Fibroblast of villous mesenchyme (primary cell): Measurements from ENCODE around the gene FBXO8. TPM values are rescaled to one million over a fixed set of nuclear protein-coding genes. Genes with fewer than 3 reads are reported as not detected.

Experiments used
- DNase-seq: peaks from one replicate; pipeline ENCODE4 v3.0.0-alpha.2; 2010; ENCODE audit warnings: low read depth
- H3K4me3 ChIP-seq: 2 replicates; pipeline ENCODE4 v1.5.1; 2011; ENCODE audit warnings: low read depth, mild to moderate bottlenecking, low read length
- total RNA-seq: library from RNA; depleted of rRNA; stranded (reverse); fragments of >200 nt; gene quantifications from 2 replicates; pipeline ENCODE4 v1.2.3, GENCODE V29; 2012
- TF ChIP-seq, protein P1 (sequence below): IDR thresholded peaks from 2 replicates; pipeline ENCODE4 v1.5.1; 2012; ENCODE audit warnings: low read depth, mild to moderate bottlenecking, low read length; ENCODE audit not compliant: insufficient read depth

The FBXO8 gene
- total RNA-seq, 1 donor = 32.8 TPM

DNA sequence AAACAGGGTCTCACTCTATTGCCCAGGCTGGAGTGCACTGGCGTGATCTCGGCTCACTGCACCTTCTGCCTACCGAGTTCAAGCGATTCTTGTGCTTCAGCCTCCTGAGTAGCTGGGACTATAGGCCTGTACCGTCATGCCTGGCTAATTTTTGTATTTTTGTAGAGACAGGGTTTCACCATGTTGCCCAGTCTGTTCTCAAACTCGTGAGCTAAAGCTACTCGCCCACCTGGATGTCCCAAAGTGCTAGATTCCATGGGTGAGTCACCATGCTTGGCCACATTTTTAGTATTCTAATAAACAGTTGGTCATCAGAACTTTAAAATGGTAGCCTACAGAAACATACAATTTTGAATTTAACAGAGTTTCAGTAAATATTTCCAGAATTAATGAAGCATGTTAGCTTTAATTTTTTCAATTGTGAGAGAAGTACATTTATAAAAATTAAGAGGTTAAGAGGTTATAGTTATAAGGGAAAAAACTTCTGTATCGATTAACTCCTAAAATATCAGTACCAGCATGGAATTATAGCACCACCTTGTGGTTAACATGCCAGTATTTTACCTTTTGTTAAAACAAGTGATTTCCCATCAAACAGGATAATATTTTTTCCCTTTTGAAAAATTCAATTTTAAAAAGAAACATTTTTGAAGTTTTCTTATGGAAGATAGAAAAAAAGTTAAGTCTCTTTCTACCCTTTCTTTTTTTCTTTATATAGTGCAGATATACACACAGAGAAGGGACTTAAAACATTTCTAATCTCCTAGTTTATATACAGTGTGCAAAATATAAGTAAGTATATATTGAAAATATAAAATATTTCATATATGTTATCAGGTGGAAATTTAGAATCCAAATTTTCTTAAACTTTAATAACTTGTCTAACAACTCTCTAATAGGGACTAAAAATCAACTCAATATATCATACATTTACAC lies 35.6 kb upstream of the FBXO8 start:
- TF ChIP-seq, protein P1, sequence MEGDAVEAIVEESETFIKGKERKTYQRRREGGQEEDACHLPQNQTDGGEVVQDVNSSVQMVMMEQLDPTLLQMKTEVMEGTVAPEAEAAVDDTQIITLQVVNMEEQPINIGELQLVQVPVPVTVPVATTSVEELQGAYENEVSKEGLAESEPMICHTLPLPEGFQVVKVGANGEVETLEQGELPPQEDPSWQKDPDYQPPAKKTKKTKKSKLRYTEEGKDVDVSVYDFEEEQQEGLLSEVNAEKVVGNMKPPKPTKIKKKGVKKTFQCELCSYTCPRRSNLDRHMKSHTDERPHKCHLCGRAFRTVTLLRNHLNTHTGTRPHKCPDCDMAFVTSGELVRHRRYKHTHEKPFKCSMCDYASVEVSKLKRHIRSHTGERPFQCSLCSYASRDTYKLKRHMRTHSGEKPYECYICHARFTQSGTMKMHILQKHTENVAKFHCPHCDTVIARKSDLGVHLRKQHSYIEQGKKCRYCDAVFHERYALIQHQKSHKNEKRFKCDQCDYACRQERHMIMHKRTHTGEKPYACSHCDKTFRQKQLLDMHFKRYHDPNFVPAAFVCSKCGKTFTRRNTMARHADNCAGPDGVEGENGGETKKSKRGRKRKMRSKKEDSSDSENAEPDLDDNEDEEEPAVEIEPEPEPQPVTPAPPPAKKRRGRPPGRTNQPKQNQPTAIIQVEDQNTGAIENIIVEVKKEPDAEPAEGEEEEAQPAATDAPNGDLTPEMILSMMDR = peak; percentile 71
- peak; percentile 55 for DNase-seq
- H3K4me3 ChIP-seq = no peak overlapping the region

DNA sequence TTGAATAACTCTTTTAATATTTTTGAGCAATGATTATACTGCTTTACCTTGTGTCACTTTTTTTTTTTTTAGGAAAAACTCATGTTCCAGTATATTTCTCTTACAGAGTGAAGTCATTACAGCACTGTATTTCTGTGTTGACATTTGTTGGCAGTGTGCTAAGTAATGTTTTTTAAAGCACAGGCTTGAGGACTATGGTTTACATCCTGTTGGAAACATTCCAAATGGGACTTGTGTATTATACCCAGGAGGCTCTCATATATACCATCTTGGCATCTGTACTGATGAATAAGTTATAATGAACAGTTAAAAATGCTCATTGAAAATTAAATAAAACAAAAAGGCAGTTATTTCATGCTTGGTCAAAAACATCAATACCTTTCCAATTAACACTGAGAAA lies 34.1 kb upstream of the FBXO8 start:
- no peak for DNase-seq
- no peak overlapping the region for H3K4me3 ChIP-seq
- TF ChIP-seq, protein P1 = no peak

DNA sequence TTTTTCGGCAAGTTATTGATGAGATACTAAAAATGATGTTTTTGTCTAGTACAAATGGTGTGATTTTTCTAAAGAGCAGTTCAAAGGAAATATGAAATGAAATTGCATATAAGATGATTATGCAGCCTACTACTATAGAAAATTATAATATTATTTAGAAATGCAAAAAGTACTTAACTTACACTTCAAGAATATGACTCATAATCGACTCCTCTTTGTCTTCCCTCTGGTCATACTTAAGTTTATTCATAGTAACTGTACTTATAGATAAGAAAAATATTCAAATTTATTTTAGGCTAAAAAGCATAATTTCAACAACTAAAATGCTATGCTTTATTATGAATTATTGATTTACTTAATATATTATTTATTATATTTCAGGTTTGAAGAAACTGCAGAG lies 33.5 kb upstream of the FBXO8 start:
- H3K4me3 ChIP-seq = no peak overlapping the region
- DNase-seq = no peak
- TF ChIP-seq, protein P1 = no peak

DNA sequence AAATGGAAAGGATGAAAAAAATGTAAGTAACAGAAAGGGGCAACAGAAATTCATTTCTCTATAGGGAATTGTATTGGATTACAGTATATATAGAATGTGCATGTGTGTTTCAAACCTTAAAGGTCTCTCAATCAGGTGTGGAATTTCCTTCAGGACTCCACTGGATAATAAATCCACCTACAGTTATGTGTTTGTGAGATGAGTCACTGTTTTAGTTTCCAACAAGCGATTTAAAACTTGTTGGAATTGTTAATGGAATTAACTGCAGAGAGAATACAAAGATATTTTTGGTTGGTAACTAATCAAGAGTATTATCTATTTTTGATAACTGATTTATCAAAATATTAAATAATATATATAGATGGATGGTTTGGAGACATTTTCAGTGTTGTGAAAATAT lies 33.1 kb upstream of the FBXO8 start:
- DNase-seq = no peak
- TF ChIP-seq, protein P1 = no peak
- H3K4me3 ChIP-seq = no peak overlapping the region

DNA sequence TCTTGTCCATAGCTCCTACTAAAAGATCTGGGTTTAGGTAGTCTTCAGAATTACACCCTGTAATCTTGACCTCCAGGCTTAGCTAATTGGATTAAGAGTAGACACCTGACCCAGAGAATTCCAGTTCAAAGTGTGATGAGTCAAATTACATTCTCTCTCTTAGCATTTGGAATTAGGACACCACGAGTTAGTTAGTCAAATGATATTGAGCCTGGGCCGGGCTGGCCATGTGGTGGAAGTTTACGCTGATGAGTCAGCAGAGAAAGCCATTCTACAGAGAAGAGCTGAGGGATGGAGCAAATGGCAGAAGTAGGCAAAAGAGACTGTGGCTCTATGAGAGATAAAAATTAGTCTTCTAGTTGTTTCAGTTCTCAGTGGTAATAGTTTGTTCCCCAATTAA lies 31.3 kb upstream of the FBXO8 start:
- no peak overlapping the region for H3K4me3 ChIP-seq
- TF ChIP-seq, protein P1 = no peak
- peak; percentile 89 for DNase-seq

DNA sequence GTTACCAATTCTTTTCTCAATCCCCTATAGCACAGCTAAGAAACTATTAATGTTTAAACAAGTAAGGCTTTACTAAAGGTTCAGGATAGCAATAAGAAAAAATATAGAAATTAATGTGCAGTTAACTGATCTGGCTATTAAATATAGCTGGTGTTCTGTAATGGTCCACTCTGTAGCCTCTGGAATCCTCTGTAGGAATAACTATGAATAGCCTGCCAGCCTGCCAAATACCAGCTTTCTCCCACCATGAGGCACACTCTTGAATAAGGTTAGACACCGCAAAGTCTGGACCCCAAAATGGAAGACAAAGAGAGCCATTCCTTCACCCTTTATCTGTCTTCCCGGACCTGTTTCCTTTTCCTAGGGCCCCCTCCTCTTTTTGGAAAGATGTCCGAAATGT lies 30.8 kb upstream of the FBXO8 start:
- no peak for DNase-seq
- TF ChIP-seq, protein P1 = no peak
- no peak overlapping the region for H3K4me3 ChIP-seq

DNA sequence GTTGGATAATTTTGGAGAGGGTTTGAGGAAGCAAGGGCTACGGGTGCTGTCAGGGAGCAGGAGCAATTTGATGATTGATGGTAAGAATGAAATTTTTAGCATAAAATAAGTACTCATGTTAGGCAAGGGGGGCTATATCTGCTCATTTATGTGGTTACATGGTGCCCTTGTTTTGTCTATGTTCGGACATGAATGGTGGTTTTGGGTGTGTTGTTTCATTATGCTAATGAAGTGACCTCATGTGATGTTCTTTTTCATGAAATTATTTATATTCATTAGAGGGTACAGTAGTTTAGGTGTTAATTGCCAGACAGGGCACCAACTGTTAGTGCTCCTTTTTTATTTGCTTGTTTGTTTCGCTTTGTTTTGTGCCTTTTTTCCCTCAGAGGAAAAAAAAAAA lies 29.5 kb upstream of the FBXO8 start:
- TF ChIP-seq, protein P1 = no peak
- DNase-seq = no peak

More for the DNA sequence above, 29.5 kb upstream of the FBXO8 start:
- H3K4me3 ChIP-seq = no peak overlapping the region
